HL-60/S4 (cell line): ENCODE results near the gene MMAA.
"Not testable (repeated sequence)": the region's sequence is repeated elsewhere in the genome, so short reads cannot be mapped to it uniquely, and the experiment has no call there.

Experiments
- in situ Hi-C: fragments of 300-500 bp; cut with MboI; formaldehyde crosslinking; loops from 2 replicates; pipeline ENCODE4 v1.14.3; 2022; ENCODE audit warnings: low sequenced_read_pairs

Gene MMAA

GRCh38 chr4:145625677-145626622 is 6.8 kb downstream of the MMAA start:
- in situ Hi-C loops: no loop called here

- in situ Hi-C loops: no loop called here
Observed at GRCh38 chr4:145626623-145626982, 7.4 kb downstream of the MMAA start.

- in situ Hi-C loops: no loop called here
Observed at GRCh38 chr4:145635117-145635516, 15.9 kb downstream of the MMAA start.

DNA sequence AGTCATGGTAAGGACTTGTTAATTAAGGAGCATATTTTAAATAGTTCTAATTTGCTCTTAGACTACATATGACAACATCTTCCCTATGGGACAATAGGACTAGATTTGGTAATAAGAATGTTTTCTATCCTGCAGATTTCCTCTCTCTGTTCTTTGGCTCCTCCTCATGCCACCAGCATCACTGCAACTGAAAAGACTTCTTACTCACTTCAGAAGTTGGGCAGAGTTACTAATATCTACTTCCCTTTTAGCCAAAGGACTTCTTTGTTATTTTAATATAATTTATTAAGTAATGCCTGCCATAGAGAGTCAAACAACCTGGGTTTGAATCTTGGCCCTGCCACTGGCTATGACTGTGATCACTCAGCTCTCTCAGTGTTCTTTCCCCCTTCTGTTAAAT is 16.4 kb downstream of the MMAA start:
- in situ Hi-C loops: no loop called here

GRCh38 chr4:145639186-145639698 is 20.1 kb downstream of the MMAA start:
- in situ Hi-C loops: no loop called here

GRCh38 chr4:145640236-145640635 is 21.1 kb downstream of the MMAA start:
- in situ Hi-C loops: not testable (repeated sequence)

DNA sequence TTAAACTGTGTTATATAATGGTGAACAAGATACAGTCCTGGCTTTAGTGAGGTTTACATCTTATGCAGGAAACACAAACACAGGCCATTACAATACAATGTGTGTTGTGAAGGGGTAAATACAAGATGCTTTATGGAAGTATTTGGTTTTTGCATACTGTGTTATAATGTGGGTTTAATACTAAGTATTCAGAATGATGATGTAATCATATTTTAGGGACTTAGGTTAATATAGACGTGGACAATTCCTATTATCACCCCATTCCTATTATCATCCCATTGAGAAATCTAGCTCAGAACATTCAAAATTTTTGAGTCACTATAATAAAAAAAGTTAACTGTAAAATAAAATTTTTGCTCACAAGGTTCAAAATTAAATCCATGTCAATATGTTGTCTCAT is 24.1 kb downstream of the MMAA start:
- in situ Hi-C loops: no loop called here

DNA sequence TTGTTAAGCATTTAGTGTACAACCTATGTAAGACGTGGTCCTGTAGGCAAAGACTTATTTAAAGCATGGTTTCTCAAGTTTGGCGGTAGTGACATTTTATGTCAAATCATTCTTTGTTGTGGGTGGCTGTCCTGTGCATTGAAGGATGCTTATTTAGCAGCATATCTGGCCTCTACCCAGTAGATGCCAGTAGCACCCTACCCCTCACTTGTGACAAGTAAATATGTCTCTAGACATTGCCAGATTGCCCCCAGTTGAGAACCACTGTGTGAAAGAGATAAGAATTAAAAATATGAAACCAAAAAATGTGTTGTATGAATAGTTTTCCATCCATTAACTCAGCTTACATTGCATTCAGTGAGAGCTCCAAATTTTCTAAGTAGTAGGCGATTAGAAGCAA is 25.5 kb downstream of the MMAA start:
- in situ Hi-C loops: no loop called here

GRCh38 chr4:145656156-145656555 is 37.0 kb downstream of the MMAA start:
- in situ Hi-C loops: no loop called here

GRCh38 chr4:145660064-145660463 is 40.9 kb downstream of the MMAA start:
- in situ Hi-C loops: no loop called here

DNA sequence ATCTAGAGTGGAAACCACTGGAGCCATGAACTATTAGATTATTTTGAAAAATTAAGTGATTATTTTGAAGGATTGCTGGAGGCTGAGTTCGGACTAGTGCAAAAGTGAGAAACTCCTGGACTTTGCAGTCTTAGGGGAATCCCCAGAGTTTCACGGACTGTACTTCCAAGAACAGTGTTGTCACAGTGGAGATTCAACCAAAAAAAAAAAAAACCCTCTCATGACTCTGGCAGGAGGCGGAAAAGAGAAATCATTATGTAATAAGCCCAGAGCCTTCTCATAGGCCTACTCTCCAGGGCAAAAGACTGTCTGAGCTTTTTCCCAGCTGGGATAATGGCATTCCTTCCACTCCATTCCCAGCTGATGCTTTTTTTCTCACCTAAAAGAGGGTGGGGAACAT is 44.0 kb downstream of the MMAA start:
- in situ Hi-C loops: no loop called here

GRCh38 chr4:145665773-145666172 is 46.6 kb downstream of the MMAA start:
- in situ Hi-C loops: no loop called here

DNA sequence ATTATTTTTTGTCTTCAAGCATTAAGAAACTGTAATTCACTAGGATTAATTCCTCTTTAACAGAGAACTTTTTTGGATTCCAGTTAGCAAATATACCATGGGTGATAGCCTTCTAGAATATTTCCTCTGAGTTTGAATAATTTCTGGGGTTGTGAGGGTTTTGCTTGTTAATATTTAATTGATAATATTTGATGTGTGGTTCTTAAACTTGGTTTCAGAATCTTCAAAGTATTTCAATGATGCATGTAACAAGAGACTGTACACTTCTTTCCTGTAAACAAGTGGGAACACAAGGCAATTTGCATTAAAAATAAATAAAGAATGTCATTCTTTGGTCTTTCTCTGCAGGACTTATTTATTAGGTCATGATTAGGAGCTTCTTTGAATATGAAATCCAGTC is 51.2 kb downstream of the MMAA start:
- in situ Hi-C loops: no loop called here

DNA sequence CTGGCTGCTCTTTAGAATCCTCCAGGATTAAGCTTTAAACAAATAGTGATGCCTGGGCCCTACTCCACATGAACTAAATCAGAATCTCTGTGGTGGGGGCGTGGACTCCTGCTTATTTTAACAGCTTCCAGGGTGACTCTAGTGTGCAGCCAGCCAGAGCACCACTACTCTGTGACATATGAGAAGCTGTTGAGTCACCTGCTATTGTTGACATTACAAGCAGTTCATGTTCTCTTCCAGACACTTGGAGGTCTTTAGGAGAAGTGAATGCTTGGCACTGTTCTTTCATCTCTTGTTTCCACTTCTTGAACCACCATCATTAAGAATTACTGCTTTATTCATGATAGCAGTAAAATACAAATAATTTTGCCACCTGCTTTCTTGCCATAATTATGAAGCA is 60.3 kb downstream of the MMAA start:
- in situ Hi-C loops: no loop called here

GRCh38 chr4:145679991-145680455 is 60.8 kb downstream of the MMAA start, which contains the start of gene C4orf51:
Gene C4orf51, plus strand, starts transcription at chr4:145680146. Its CDS starts 58 bp downstream, at chr4:145680204.
- in situ Hi-C loops: no loop called here

DNA sequence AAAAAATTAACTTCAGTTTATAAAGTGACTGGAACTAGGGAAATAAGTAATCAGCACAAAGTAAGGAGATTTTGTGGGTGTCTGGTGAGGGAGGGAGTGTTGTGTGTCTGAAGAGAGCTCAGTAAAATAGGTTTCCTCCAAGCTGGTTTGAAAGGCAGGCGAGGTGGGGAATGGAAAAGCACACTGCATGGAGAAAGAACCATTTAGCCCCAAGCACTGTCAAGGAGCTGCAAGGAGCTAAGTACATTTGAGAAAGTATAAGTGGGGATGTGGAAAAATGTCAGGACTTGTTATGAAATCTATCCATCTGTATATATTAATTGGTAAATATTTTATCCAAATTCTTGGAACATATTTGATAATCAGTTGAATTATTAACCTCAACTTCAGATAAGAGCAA is 61.7 kb downstream of the MMAA start:
- in situ Hi-C loops: no loop called here

- in situ Hi-C loops: no loop called here
Observed at GRCh38 chr4:145681518-145681917, 62.3 kb downstream of the MMAA start.

DNA sequence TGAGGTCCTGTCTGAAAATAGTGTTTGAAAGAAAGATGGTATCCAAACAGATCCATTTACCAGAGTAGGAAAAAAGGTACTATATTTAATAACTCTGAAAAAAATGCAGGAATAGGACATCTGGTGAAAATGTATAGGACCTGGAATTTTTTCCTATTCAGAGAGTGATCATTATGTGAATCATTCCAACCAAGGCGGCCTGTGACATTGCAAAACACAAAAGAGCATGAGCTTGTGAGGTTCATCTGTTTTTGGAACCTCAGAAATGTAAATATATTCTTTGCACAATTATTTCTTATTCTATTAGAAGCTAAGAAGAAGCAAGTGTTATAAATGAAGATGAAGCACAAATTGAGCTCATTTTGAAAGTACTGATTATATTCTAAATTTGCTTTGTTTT is 62.8 kb downstream of the MMAA start:
- in situ Hi-C loops: no loop called here

- in situ Hi-C loops: no loop called here
Observed at GRCh38 chr4:145686991-145687390, 67.8 kb downstream of the MMAA start.

DNA sequence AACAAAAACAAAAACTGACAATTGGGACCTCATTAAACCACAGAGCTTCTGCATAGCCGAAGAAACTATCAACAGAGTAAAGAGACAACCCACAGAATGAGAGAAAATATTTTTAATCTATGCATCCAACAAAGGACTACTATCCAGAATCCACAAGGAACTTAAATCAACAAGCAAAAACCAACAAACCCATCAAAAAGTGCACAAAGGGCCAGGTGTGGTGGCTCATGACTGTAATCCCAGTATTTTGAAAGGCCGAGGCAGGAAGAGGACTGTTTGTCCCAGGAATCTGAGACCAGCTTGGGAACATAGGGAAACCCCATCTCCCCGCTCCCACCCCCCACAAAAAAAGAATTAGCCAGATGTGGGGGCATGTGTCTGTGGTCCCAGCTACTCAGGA is 71.4 kb downstream of the MMAA start:
- in situ Hi-C loops: no loop called here

DNA sequence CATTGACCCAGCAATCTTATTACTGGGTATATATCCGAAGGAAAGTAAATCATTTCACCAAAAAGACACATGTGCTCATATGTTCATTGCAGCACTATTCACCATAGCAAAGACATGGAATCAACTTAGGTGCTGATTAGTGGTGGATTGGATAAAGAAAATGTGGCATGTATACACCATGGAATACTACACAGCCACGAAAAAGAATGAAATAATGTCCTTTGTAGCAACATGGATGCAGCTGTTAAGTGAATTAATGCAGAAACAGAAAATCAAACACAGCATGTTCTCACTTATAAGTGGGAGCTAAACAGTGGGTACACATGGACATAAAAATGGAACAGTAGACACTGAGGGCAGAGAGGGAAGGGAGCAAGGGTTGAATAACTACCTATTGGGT is 72.2 kb downstream of the MMAA start:
- in situ Hi-C loops: not testable (repeated sequence)

DNA sequence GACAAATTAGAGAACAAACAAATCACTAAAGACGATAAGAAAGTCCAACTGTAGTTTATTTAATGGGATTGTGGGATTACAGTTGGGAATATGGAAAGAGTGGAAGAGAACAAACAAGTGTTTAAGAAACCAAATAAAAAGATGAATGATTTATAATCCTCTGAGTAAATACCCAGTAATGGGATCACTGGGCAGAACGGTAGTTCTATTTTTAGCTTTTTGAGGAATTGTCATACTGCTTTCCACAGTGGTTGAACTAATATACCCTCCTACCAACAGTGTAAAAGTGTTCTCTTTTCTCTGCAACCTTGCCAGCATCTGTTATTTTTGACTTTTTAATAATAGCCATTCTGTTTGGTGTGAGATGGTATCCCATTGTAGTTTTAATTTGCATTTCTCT is 75.7 kb downstream of the MMAA start:
- in situ Hi-C loops: no loop called here
